ENCODE results near the gene AGMAT. TPM values are rescaled to one million over a fixed set of nuclear protein-coding genes. Genes with fewer than 3 reads are reported as not detected.
A peak's percentile ranks its signal among the peaks of the same experiment; 100 is the strongest.

The AGMAT gene
- 10 to 100 TPM; 15.7 to 45.4 (median 39.6) TPM for total RNA-seq

DNA sequence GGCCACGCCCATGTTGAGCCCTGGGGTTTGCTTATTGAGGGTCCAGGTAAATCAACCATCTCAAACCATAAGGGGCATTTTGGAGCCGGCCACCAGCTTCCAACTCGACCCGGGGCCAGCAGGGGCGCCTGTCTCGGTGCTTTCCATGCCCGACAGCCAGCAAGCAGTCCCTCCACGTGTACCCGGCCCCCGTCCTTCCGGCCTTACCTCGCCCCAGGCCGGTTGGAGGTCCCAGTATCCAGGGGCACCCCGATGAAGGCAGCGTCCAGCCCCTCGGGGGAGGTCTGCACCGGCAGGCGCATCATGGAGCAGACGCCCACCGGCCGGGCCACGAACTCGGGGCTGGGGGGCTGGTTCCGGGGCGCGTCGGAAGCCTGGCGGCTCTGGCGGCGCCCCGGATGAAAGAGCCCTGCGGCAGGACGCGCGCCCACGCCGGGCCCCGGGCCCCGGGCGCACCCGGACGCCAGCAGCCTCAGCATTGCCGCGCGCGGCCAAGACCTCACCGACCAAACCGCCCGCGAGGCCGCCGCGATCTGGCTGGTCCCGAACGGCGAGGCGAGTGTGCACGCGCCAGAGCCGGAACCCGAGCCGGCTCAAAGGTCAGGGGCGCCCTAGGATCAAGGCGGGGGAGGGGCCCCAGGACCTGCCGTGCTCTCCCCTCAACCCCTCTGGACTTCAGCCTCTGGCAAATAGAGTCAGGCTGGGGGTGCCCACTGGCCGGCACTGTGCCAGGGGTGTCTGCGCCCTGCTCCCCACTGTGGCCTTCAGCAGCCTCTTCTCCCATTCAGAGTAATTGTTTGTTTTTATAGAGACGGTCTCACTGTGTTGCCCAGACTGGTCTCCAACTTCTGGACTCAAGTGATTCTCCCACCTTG lies at the start of gene AGMAT:
Gene AGMAT, minus strand, starts transcription at position 563 of the 875 bp plus-strand sequence. Its CDS starts 84 bp downstream, at position 479.
- Histone ChIP-seq H3K27ac (peak within 1 kb of the TSS; percentile 43 to 77 (median 76)), H3K9me3 (no peaks in the 10 kb centered on the region), H3K4me1 (peaks cover 0 to 15% (median 8%) of the 10 kb centered on the region in 4 donors), H3K36me3 (no peaks in the 10 kb centered on the region), H3K4me3 (peak within 1 kb of the TSS; percentile 62 to 67 (median 65)), H3K27me3 (no peaks in the 10 kb centered on the region)
- DNase-seq: peak; percentile 70 to 87 (median 79)
- peak; percentile 62 to 69 for TF ChIP-seq POLR2A (IDR thresholded peaks at IDR 0.05)
- TF ChIP-seq CTCF (IDR thresholded peaks at IDR 0.05): peak; percentile 8 to 43 (median 36)

DNA sequence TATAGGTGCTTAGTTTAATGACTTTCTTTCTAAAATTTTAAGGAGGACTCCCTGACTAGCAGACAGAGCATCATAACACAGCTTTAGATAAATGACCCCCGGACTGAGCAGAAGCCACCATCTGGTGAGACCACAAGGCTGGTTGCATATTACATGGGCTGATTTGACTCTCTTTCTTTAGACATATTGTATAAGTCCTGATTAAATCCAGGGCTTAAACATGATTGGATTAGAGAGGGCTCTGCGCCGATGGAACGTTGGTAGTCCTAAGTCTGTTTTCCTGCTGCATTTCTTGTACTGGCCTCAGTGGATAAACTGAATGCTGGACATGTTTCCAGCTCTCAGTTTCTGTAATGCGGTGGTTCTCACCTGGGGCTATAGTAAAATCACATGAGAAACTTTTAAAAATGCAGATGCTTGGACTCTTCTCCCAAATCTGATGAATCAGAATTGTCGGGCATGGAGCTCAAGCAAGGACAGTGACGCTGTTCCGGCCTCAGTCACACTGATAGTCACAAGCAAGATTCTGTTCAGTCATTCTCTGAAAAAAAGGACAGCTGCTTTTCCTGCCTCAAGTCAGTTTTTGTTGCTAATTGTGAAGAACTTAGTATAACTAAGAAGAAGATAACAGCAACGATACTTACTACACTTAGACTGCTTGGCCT lies 49.0 kb upstream of the AGMAT start:
- H3K27me3 ChIP-seq: no peaks in the 10 kb centered on the region
- H3K9me3 ChIP-seq: no peaks in the 10 kb centered on the region
- no peak overlapping the region for H3K27ac ChIP-seq
- H3K36me3 ChIP-seq: peaks cover 0 to 93% (median 0%) of the 10 kb centered on the region in 3 donors
- H3K4me1 ChIP-seq: no peaks in the 10 kb centered on the region
- no peak for DNase-seq
- no peak for TF ChIP-seq CTCF (IDR thresholded peaks at IDR 0.05)
- TF ChIP-seq POLR2A (IDR thresholded peaks at IDR 0.05): no peak
- H3K4me3 ChIP-seq: no peak overlapping the region

GRCh38 chr1:15628003-15628402 lies 43.2 kb upstream of the AGMAT start:
- Histone ChIP-seq H3K27ac (no peak overlapping the region), H3K9me3 (no peaks in the 10 kb centered on the region), H3K4me3 (no peak overlapping the region), H3K36me3 (peaks cover 0 to 48% (median 0%) of the 10 kb centered on the region in 3 donors), H3K27me3 (no peaks in the 10 kb centered on the region), H3K4me1 (peaks cover 0 to 25% (median 0%) of the 10 kb centered on the region in 4 donors)
- DNase-seq: no peak
- TF ChIP-seq CTCF (IDR thresholded peaks at IDR 0.05) (no peak), POLR2A (IDR thresholded peaks at IDR 0.05) (no peak)

- no peak for DNase-seq
- H3K4me1 ChIP-seq: peaks cover 0 to 26% (median 1%) of the 10 kb centered on the region in 4 donors
- H3K36me3 ChIP-seq: peaks cover 0 to 44% (median 0%) of the 10 kb centered on the region in 3 donors
Measured at GRCh38 chr1:15627343-15627988, 42.6 kb upstream of the AGMAT start.

More at GRCh38 chr1:15627343-15627988, 42.6 kb upstream of the AGMAT start:
- H3K27me3 ChIP-seq: no peaks in the 10 kb centered on the region
- no peaks in the 10 kb centered on the region for H3K9me3 ChIP-seq
- H3K4me3 ChIP-seq: no peak overlapping the region
- TF ChIP-seq POLR2A (IDR thresholded peaks at IDR 0.05) (no peak), CTCF (IDR thresholded peaks at IDR 0.05) (no peak)
- H3K27ac ChIP-seq: no peak overlapping the region
